CD4-positive, alpha-beta T cell treated with Interleukin-2 at 100 ng/mL for 4 hours (primary cell): ENCODE measurements around the gene CCKAR.

Source experiments
- DNase-seq: peaks from one replicate; pipeline ENCODE4 v3.0.0-alpha.2; 2020; ENCODE audit warnings: low spot score

CCKAR gene

GRCh38 chr4:26459054-26459755 is 31.1 kb downstream of the CCKAR start:
- peak; percentile 50 for DNase-seq

- no peak for DNase-seq
These were observed 32.1 kb downstream of the CCKAR start for GRCh38 chr4:26458157-26458561.

- no peak for DNase-seq
These were observed 32.9 kb downstream of the CCKAR start for GRCh38 chr4:26457412-26457811.

GRCh38 chr4:26455571-26455970 is 34.7 kb downstream of the CCKAR start:
- no peak for DNase-seq

- no peak for DNase-seq
These were observed 35.3 kb downstream of the CCKAR start for GRCh38 chr4:26454961-26455360.

- DNase-seq = no peak
These were observed 37.4 kb downstream of the CCKAR start for GRCh38 chr4:26452565-26453531.

GRCh38 chr4:26451597-26451996 is 38.7 kb downstream of the CCKAR start:
- no peak for DNase-seq

- DNase-seq = no peak
These were observed 39.9 kb downstream of the CCKAR start for GRCh38 chr4:26450418-26450817.

GRCh38 chr4:26447378-26447777 is 42.9 kb downstream of the CCKAR start:
- no peak for DNase-seq

GRCh38 chr4:26441771-26442170 is 48.5 kb downstream of the CCKAR start:
- DNase-seq = no peak

GRCh38 chr4:26441102-26441501 is 49.2 kb downstream of the CCKAR start:
- DNase-seq = no peak

GRCh38 chr4:26434030-26434639 is 56.1 kb downstream of the CCKAR start:
- DNase-seq = no peak

- no peak for DNase-seq
These were observed 56.7 kb downstream of the CCKAR start for GRCh38 chr4:26433556-26433955.

- DNase-seq = no peak
These were observed 57.9 kb downstream of the CCKAR start for GRCh38 chr4:26432419-26432818.

GRCh38 chr4:26431461-26432180 is 58.7 kb downstream of the CCKAR start:
- no peak for DNase-seq
